Stimulated activated CD8-positive, alpha-beta memory T cell treated with anti-CD3 and anti-CD28 coated beads, Interleukin-4, amount 100 ng/mL, for 48 hours (primary cell): ENCODE results near the gene SNX10.
A peak's percentile ranks its signal among the peaks of the same experiment; 100 is the strongest.

Experiments
- DNase-seq: peaks from one replicate; pipeline ENCODE4 v3.0.0-alpha.2; 2020

The SNX10 gene

GRCh38 chr7:26372249-26372648 is 80.6 kb downstream of the SNX10 start:
- DNase-seq, result no peak

GRCh38 chr7:26372704-26373103 is 81.0 kb downstream of the SNX10 start:
- no peak for DNase-seq

GRCh38 chr7:26374647-26375373 is 83.1 kb downstream of the SNX10 start:
- no peak for DNase-seq

DNA sequence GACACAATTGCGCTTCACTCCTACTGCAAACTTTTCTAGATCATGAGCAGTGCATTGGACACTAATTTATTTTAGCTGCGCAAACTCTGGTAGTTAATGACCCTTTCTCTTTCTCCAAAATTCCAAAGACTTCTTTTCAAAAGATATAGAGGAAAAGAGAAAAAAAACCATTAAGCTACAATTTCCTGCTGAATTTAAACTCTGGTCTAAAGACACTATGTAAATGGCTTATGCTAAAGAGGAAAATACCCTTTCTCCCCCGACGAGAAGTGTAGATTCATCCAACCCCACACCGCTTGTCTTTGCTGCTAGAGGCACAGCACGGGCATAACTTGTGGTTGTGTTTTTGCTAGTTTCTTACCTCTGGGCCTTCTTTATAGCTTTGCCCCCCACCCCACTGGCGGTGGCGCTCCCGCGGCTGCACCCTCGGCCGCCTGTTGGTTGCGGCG is 84.1 kb downstream of the SNX10 start:
- DNase-seq, result no peak

DNA sequence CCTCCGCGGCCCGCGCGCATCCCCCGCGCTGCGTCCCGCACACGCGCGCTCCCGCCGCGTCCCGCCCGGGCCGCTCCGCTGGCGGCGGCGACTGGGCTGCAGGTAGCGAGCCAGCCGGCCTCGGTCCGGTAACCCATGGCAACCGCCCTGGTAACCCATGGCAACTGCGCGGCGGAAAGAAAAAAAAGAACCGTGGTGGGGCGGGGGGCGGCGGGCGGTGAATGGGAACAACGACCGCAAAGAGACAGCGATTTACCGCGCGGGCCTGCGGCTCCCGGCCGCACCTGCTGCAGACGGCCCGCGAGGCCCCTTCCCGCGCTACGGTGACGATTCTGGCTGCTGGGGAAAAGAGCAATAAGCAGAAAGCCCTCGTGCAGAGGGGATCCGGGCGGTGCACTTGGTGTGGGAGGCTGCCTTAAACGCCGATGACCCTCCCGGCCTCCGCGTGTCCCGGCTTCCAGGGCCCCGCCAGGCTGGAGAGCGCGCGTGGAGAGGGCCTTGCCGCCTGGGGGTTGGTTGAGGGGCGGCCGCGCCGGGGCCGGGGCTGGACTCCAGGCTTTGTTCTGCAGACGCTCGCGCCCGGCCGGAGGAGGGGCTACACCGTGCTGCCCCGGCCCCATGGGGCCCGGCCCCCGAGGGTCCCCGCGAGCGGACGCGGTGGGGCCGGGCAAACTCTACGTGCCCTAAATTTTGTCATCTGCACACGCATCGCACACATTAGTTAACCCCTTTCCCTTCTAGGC is 84.7 kb downstream of the SNX10 start:
- DNase-seq, result peak; percentile 60

DNA sequence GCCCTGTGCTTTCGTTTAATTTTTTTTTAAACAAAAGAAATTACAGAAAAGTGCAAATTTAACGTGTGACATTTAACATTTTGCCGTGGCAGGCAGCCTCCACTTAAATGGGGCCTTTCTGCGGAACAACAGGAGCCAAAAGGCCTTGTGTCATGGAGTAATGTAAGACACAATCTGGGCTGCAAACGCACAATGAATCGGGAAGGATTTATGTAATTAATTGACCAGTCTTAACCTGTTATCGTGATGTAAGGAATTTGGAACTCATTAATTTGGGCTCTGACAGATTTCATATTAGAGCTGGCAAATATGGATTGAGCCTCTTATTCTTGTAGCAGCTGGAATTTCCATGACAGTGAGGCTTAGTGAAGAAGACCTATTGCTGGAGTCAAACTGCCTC is 86.4 kb downstream of the SNX10 start:
- no peak for DNase-seq

DNA sequence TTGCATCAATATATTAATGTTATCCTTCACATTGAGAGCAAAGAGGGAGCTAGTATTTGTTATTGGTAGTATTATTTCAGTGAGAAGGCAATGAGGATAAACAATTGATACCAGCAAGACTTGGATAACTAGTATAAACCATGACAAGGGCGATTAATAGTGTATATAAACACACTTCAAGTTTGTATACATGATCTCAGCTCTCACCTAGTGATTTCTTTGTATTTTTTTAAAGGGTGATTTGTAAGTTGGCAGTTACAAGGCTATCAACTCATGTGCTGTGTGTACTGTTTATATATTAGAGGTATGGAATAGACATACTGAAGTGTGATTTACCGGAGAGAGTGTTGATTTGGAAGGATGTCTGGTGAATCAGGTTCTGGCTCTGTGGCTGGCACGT is 88.0 kb downstream of the SNX10 start:
- DNase-seq, result no peak

GRCh38 chr7:26381476-26382353 is 90.1 kb downstream of the SNX10 start:
- no peak for DNase-seq

- DNase-seq, result no peak
These were observed 93.6 kb downstream of the SNX10 start for GRCh38 chr7:26385240-26385639.

DNA sequence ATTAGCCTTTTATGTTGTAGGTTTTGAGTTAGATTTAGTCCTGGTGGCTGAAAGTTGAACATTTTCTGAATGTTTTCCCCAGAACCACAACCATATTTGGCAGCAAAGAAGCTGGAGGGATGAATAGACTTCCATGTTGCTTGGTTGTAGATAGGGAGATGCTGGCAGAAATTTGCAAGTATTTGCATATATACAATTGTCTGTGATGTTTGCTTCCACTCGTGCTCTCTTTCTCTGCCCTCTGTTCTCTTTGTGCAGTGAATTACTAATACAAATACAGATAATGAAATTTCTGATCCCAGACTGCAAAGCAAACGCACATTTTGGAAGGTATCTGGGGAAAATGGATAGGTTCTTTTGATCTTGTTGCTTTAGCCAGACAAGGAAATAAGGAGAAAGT is 96.1 kb downstream of the SNX10 start:
- no peak for DNase-seq

GRCh38 chr7:26388256-26388655 is 96.6 kb downstream of the SNX10 start:
- DNase-seq, result no peak

DNA sequence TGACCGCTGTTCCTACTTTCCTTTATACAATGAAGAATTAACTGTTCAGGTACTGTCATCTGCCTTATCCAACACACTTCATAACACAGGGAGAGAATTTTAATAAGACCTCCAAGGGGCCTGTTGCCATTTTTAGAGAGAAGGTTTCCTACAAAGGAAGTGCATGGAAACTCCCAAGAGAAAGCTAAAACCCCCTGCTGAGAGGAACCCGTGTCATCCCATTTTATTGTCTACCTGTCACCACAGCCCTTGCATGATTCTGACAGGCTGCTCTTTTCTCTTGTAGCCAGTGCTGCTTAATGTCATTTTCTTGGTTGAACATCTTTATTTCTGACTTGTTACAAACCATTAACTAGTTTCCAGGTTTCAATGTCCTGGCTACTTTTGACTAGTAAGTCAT is 98.4 kb downstream of the SNX10 start:
- no peak for DNase-seq

DNA sequence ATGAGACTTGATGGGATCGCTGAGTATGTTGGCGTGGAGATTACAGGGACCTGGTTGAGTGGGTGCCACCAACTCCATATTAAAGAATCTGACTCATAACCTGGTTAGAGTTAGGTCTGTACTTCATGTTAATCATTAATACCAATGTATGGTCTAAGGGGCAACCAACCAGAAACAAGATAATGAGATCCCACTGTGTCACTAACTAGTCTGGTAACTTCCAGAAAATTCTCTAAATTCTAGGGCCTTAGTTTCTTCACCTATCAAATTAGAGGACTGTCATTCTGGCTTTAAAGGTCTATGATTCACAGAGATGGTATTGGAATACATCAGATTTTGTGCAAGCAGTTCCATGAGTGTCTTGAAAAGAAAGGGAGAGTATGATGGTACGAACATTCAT is 102.2 kb downstream of the SNX10 start:
- DNase-seq, result no peak

DNA sequence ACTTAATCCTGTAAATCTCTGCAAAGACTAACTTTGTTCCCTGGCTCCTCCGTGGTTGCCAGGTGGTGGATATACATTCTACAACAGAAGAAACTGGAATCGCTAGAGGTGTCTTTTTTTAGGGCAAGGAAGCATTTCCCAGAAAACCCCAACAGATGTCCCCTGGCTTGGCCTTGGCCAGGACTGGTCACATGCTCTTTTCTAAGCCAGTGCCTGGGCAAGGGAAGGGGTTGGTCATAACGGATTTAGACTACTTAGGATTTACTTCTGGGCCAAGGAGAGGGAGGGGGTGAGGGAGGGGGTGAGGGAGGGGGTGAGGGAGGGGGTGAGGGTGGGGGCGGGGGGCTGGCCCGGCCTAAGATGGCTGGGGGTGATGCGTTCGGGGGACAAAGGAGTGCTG is 105.7 kb downstream of the SNX10 start:
- no peak for DNase-seq

GRCh38 chr7:26397796-26398426 is 106.2 kb downstream of the SNX10 start:
- DNase-seq, result peak; percentile 40

DNA sequence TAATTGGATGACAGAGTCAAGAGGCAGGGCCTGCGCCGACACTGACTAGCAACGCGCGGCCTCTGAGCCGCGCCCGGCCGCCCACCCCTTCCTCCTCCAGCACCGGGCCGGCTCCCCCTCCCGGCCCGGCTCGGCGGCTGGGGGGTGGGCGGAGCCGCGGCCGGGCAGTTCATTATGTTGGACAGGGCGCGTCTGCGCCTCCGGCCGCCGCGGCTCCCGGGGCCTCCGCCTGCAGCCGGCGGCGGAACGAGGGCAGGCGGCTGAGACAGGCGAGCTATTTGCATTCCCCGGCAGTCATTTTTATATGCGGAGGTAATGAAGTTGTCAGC is 106.7 kb downstream of the SNX10 start:
- peak; percentile 57 for DNase-seq

DNA sequence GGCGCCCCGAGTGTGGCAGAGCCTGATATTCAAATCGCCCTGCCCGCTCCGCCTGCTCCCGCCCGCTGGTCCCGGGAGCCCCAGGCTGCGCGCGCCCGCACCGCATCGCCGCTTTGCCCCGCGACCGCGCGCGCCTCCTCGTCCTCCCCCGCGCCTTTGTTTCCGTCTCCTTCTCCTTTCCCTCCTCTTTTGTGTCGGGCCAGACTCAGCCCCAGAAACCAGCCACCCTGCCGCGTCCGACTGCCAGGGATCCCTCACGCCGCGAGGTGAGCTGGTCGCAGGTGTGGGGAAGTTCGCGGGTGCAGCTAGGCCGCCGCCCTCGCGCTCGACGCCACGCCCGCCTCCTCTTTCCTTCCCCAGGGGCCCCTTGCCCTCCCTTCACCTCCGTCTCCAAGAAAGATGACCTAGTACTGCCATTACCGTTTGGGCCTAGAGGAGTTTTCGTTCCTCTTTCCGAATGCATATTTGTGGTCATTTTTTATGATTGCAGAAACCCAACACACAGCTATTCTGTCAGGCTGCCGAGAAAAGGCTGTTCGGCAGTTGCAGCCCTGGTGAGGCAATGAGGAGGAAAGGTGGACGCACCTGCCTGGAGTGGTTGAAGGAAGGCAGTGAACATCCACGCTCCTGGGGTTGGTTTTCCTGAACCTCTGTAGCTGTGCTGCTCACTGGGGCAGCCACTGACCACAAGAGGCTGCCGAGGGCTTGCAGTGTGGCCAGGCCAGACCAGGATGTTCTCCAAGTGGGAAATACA is 107.3 kb downstream of the SNX10 start:
- DNase-seq, result peak; percentile 51

DNA sequence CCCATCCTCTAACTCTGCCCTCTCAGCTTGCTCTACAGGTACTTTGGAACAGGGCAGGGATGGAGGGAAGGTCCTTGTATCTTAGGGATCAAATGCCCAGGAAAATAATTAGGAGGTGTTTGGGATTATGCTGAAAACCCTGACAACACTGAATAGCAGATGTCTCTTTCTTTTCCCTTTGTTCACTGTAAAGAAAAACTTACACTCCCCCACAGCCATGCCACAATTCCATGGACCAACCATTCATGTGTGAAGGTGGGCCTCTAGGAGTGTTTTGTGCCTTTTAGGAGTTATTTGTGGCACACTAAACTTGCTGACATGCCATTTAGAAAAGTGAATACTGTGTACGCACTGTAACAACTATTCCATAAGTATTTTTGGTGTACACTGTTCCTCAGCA is 108.1 kb downstream of the SNX10 start:
- no peak for DNase-seq

- DNase-seq, result no peak
These were observed 112.0 kb downstream of the SNX10 start for GRCh38 chr7:26403640-26404039.

- DNase-seq, result no peak
These were observed 112.7 kb downstream of the SNX10 start for GRCh38 chr7:26404189-26404996.

- DNase-seq, result no peak
These were observed 114.8 kb downstream of the SNX10 start for GRCh38 chr7:26406433-26406832.
